OCI-LY1 (cell line): ENCODE measurements around the gene ANKS3.

ENCODE experiments used
- H2AFZ ChIP-seq: fragments of 200-600 bp; sonication (generic), shearing (Covaris generic); 2 replicates; pipeline ENCODE4 v1.6.0; 2014; ENCODE audit warnings: antibody characterized with exemption, mild to moderate bottlenecking, low read length
- H3F3A ChIP-seq: fragments of 200-600 bp; sonication (generic), shearing (Covaris generic); 2 replicates; pipeline ENCODE4 v1.6.0; 2014; ENCODE audit warnings: mild to moderate bottlenecking, antibody characterized with exemption, low read length, moderate library complexity; ENCODE audit not compliant: insufficient read depth
- H3K27ac ChIP-seq: fragments of 200-600 bp; sonication (generic); 2 replicates; pipeline ENCODE4 v1.5.1; 2014; ENCODE audit warnings: low read length, mixed run types, mild to moderate bottlenecking, low read depth; ENCODE audit not compliant: poor library complexity, severe bottlenecking
- H3K27me3 ChIP-seq: fragments of 200-600 bp; sonication (generic); 2 replicates; pipeline ENCODE4 v1.6.0; 2014; ENCODE audit warnings: antibody characterized with exemption, mild to moderate bottlenecking, low read length, moderate library complexity; ENCODE audit not compliant: insufficient read depth
- H3K36me3 ChIP-seq: fragments of 200-600 bp; sonication (generic); 2 replicates; pipeline ENCODE4 v1.6.1; 2014; ENCODE audit warnings: mild to moderate bottlenecking, antibody characterized with exemption, low read length, moderate library complexity, mixed read lengths; ENCODE audit not compliant: insufficient read depth
- H3K4me1 ChIP-seq: fragments of 200-600 bp; sonication (generic); 2 replicates; pipeline ENCODE4 v1.5.1; 2014; ENCODE audit warnings: mild to moderate bottlenecking, low read length, moderate library complexity; ENCODE audit not compliant: insufficient read depth, severe bottlenecking
- H3K4me2 ChIP-seq: fragments of 200-600 bp; sonication (generic), shearing (Covaris generic); 2 replicates; pipeline ENCODE4 v1.6.1; 2014; ENCODE audit warnings: low read length
- H3K4me3 ChIP-seq: fragments of 200-600 bp; sonication (generic); 2 replicates; pipeline ENCODE4 v1.5.1; 2014; ENCODE audit warnings: low read length, low read depth, mild to moderate bottlenecking, mixed read lengths; ENCODE audit not compliant: poor library complexity, severe bottlenecking
- H3K79me2 ChIP-seq: fragments of 200-600 bp; shearing (Covaris generic); 2 replicates; pipeline ENCODE4 v1.6.1; 2016; ENCODE audit warnings: mixed run types, low read length, mixed read lengths; ENCODE audit not compliant: insufficient read depth
- H3K9ac ChIP-seq: fragments of 200-600 bp; sonication (generic), shearing (Covaris generic); 2 replicates; pipeline ENCODE4 v1.6.1; 2014; ENCODE audit warnings: mild to moderate bottlenecking, low read length, mixed read lengths
- H3K9me2 ChIP-seq: fragments of 200-600 bp; sonication (generic), shearing (Covaris generic); 2 replicates; pipeline ENCODE4 v1.6.1; 2014; ENCODE audit warnings: low read depth, mild to moderate bottlenecking, low read length, mixed read lengths
- H3K9me3 ChIP-seq: fragments of 200-600 bp; shearing (Covaris generic); 2 replicates; pipeline ENCODE4 v1.6.1; 2014; ENCODE audit warnings: low read length, mixed read lengths
- H4K20me1 ChIP-seq: fragments of 200-600 bp; sonication (generic), shearing (Covaris generic); 2 replicates; pipeline ENCODE4 v1.6.0; 2016; ENCODE audit warnings: mild to moderate bottlenecking, low read length; ENCODE audit not compliant: insufficient read depth
- EZH2 ChIP-seq: fragments of 200-600 bp; sonication (generic), shearing (Covaris generic); IDR thresholded peaks from 2 replicates; pipeline ENCODE4 v1.8.0; 2017; ENCODE audit warnings: borderline replicate concordance, mixed run types, mild to moderate bottlenecking, antibody characterized with exemption, low read length, moderate library complexity, mixed read lengths
- TF ChIP-seq, protein P1 (sequence below): fragments of 200-600 bp; sonication (generic), shearing (Covaris generic); IDR thresholded peaks from 2 replicates; pipeline ENCODE4 v1.5.1; 2017; ENCODE audit warnings: mild to moderate bottlenecking, antibody characterized with exemption, low read length, moderate library complexity, mixed read lengths

Gene ANKS3

DNA sequence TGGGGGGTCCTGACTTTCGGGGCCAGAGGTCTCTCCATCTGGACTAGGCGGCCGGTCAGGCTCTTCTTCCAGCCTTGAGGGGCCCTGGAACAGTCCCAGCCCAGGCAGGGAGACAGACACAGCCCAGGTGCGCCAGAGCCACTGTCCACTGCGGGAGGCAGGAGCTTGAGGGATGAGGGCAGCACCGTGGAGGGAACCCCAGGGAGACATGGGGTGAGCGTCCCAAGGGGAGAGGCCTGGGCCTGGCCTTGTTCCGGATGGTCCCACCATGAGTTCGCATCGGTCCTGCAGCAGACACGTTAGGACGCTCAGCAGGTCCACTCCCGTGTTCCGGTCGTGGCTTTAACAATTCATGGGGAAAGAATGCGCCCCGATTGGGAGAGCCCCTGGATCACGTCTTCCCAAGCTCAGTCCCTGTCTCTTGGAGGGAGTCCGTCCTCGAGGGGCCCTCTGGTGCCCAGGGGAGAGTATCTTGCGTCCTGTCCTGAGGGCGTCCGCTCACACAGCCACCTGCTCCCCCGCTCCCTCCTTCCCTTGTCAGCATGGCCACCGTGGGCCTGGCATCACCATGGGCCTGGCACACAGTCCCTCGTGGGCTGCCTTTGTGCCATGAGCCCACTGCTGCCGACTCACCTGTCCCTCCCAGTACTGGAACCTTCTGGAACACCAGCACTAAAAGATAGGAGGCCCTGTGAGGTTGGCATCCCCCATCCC lies 47.4 kb downstream of the ANKS3 start:
- Histone ChIP-seq H3K9me2 (no peaks in the 10 kb centered on the region), H3K27ac (no peak overlapping the region), H3K9ac (no peak overlapping the region), H3K79me2 (no peaks in the 10 kb centered on the region), H3K9me3 (no peaks in the 10 kb centered on the region), H4K20me1 (no peaks in the 10 kb centered on the region), H3K36me3 (peaks cover 32% of the 10 kb centered on the region), H3K4me3 (no peak overlapping the region), H2AFZ (no peak overlapping the region), H3K27me3 (no peaks in the 10 kb centered on the region), H3K4me1 (no peaks in the 10 kb centered on the region), H3F3A (no peaks in the 10 kb centered on the region; the same call in 1 of the 2 replicates), H3K4me2 (no peak overlapping the region)
- TF ChIP-seq EZH2: no peak
- TF ChIP-seq, protein P1, sequence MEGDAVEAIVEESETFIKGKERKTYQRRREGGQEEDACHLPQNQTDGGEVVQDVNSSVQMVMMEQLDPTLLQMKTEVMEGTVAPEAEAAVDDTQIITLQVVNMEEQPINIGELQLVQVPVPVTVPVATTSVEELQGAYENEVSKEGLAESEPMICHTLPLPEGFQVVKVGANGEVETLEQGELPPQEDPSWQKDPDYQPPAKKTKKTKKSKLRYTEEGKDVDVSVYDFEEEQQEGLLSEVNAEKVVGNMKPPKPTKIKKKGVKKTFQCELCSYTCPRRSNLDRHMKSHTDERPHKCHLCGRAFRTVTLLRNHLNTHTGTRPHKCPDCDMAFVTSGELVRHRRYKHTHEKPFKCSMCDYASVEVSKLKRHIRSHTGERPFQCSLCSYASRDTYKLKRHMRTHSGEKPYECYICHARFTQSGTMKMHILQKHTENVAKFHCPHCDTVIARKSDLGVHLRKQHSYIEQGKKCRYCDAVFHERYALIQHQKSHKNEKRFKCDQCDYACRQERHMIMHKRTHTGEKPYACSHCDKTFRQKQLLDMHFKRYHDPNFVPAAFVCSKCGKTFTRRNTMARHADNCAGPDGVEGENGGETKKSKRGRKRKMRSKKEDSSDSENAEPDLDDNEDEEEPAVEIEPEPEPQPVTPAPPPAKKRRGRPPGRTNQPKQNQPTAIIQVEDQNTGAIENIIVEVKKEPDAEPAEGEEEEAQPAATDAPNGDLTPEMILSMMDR: no peak

DNA sequence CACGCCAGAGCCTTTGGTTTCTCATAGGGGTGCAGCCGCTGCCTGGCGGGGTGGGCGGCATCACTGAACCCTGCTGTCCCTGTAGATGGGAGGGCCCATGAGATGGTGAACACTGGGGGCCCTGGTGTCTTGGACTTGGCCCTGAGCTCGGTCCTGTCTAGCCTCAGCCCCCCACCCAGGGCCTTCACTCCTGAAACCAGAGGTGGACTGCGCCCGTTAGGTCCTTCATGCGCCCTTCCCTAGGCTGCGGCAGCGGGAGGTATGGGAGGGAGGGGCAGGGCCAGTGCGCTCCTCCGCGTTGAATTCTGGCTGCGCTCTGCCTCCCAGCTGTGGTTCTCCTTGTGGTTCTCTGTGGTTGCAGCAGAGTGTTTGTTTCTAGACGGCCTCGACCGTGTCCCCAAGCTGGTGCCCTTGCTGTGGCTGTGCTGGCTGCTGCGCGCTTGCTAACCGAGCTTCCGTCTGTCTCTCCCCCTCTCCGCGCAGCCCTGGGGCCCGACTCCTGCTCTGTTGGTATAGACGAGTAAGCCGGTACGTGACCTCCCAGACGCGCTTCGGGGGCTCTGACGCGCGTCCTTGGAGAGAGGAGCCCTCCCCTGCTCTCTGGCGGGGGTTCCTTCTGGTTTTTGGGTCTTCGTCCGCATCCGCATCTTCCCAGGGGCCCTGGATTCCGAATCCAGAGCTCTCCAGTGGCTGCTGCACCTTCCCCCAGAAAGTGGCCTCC lies 48.1 kb downstream of the ANKS3 start:
- Histone ChIP-seq H4K20me1 (no peaks in the 10 kb centered on the region), H3F3A (no peaks in the 10 kb centered on the region), H3K36me3 (peaks cover 32% of the 10 kb centered on the region), H3K4me3 (no peak overlapping the region), H3K4me2 (no peak overlapping the region), H3K9ac (no peak overlapping the region), H3K9me2 (no peaks in the 10 kb centered on the region), H3K27ac (no peak overlapping the region), H2AFZ (no peak overlapping the region), H3K4me1 (no peaks in the 10 kb centered on the region), H3K9me3 (no peaks in the 10 kb centered on the region), H3K79me2 (no peaks in the 10 kb centered on the region), H3K27me3 (no peaks in the 10 kb centered on the region)
- TF ChIP-seq EZH2: no peak
- TF ChIP-seq, protein P1: no peak

DNA sequence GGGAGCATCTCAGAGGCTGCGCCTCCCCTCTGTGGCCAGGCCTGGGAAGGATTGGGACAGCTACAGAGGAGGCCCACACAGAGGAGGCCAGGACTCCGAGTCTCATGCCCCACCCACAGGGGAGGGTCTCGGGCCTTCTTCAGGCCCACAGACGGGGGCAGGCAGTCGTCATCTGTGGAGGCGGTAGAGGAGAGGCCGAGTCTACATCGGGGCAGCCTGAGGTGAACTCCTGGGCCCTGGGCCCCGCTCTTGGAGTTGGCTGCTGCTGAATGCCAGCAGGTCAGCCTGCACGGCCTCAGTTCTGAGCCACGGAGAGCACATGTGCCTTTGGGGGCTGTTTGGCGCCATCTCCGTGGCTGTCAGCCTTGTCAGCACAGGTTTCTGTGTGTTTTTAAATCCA lies 48.8 kb downstream of the ANKS3 start:
- Histone ChIP-seq H3K79me2 (no peaks in the 10 kb centered on the region), H2AFZ (no peak overlapping the region), H3K9me3 (no peaks in the 10 kb centered on the region), H3K27me3 (no peaks in the 10 kb centered on the region), H3K4me2 (no peak overlapping the region), H4K20me1 (no peaks in the 10 kb centered on the region), H3K9ac (no peak overlapping the region), H3F3A (no peaks in the 10 kb centered on the region), H3K27ac (no peak overlapping the region), H3K36me3 (peaks cover 32% of the 10 kb centered on the region), H3K9me2 (no peaks in the 10 kb centered on the region), H3K4me1 (no peaks in the 10 kb centered on the region), H3K4me3 (no peak overlapping the region)
- no peak for TF ChIP-seq EZH2
- TF ChIP-seq, protein P1: no peak
